SK-MEL-5 (cell line): ENCODE results near the gene FOXL1. TPM values are rescaled to one million over a fixed set of nuclear protein-coding genes. Genes with fewer than 3 reads are reported as not detected.
A peak's percentile ranks its signal among the peaks of the same experiment; 100 is the strongest.

Source experiments
- DNase-seq: peaks from one replicate; pipeline ENCODE4 v3.0.0-alpha.2; 2016; ENCODE audit warnings: low read depth, low spot score
- in situ Hi-C: cut with HindIII; loops from 2 replicates; pipeline ENCODE4 v1.10.0; 2016; ENCODE audit warnings: low sequenced_read_pairs, high pct_unique_total_duplicates, low pct_unique_long_range_greater_than_20kb
- total RNA-seq: library from RNA; depleted of rRNA; stranded (reverse); fragments of >200 nt; shearing (Covaris generic); gene quantifications from 2 replicates; pipeline ENCODE4 v1.2.3, GENCODE V29; 2014

The FOXL1 gene
- total RNA-seq, 1 experiment from 2014 or later = not detected

GRCh38 chr16:86590501-86591144 is 12.3 kb downstream of the FOXL1 start:
- no peak for DNase-seq
- in situ Hi-C loops = no loop called here

GRCh38 chr16:86591270-86591669 is 12.9 kb downstream of the FOXL1 start:
- no peak for DNase-seq
- in situ Hi-C loops = no loop called here

GRCh38 chr16:86593913-86594620 is 15.7 kb downstream of the FOXL1 start:
- no peak for DNase-seq

GRCh38 chr16:86594721-86595120 is 16.4 kb downstream of the FOXL1 start:
- in situ Hi-C loops = no loop called here
- no peak for DNase-seq

More at GRCh38 chr16:86593913-86594620, 15.7 kb downstream of the FOXL1 start:
- in situ Hi-C loops = no loop called here

- in situ Hi-C loops = no loop called here
Measured at GRCh38 chr16:86595983-86596605, 17.7 kb downstream of the FOXL1 start.

GRCh38 chr16:86597126-86597879 is 19.0 kb downstream of the FOXL1 start:
- DNase-seq = no peak
- in situ Hi-C loops = no loop called here

More at GRCh38 chr16:86595983-86596605, 17.7 kb downstream of the FOXL1 start:
- DNase-seq = no peak

GRCh38 chr16:86597880-86598606 is 19.7 kb downstream of the FOXL1 start:
- in situ Hi-C loops = no loop called here
- peak; percentile 26 for DNase-seq

GRCh38 chr16:86598607-86599565 is 20.5 kb downstream of the FOXL1 start:
- in situ Hi-C loops = no loop called here
- no peak for DNase-seq

- in situ Hi-C loops = no loop called here
- DNase-seq = no peak
Measured at GRCh38 chr16:86601356-86601755, 23.0 kb downstream of the FOXL1 start.

GRCh38 chr16:86602521-86602920 is 24.2 kb downstream of the FOXL1 start:
- in situ Hi-C loops = no loop called here
- no peak for DNase-seq

GRCh38 chr16:86604436-86605193 is 26.3 kb downstream of the FOXL1 start:
- no peak for DNase-seq
- in situ Hi-C loops = no loop called here

- DNase-seq = no peak
- in situ Hi-C loops = no loop called here
Measured at GRCh38 chr16:86605950-86606349, 27.6 kb downstream of the FOXL1 start.

- DNase-seq = no peak
- in situ Hi-C loops = no loop called here
Measured at GRCh38 chr16:86608301-86608747, 30.0 kb downstream of the FOXL1 start.

GRCh38 chr16:86609115-86609514 is 30.8 kb downstream of the FOXL1 start:
- no peak for DNase-seq
- in situ Hi-C loops = no loop called here

- in situ Hi-C loops = no loop called here
- DNase-seq = no peak
Measured at GRCh38 chr16:86609661-86610060, 31.3 kb downstream of the FOXL1 start.
